Measurements from ENCODE around the gene SERPINA1. TPM values are rescaled to one million over a fixed set of nuclear protein-coding genes. Genes with fewer than 3 reads are reported as not detected.

The SERPINA1 gene
- total RNA-seq, 2 donors from 2014 or later: 185 to 197 TPM

DNA sequence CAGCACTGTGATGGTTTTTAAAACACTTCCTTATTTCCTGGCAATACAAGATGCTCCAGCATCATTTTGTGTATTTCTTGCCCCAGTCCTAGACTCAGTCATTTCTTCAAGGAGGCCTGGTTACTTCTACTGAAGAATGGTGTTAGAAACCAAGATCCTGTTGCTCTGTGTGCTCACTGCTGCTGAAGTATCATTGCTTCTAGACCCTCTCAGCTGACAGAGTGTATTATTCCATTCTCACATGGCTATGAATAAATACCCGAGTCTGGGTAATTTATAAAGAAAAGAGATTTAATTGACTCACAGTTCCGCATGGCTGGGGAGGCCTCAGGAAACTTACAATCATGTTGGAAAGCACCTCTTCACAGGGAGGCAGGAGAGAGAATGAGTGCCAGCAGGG, 50.4 kb downstream of the SERPINA1 start:
- no peak for ATAC-seq

DNA sequence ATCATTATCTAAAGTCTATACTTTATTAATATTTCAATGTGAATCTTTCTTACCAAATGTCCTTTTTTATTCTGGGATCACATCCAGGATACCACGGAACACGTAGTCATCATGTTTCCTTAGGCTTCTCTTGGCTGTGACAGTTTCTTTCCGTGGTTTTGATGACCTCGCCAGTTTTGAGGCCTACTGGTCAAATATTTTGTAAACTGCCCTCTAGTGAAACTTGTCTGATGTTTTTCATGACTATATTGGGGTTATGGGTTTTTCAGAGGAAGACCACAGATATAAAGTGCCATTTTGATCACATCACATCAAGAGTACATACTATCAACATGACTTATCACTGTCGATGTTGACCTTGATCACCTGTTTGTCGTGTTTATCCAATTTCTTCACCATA, 51.1 kb downstream of the SERPINA1 start:
- ATAC-seq: no peak
- DNase-seq: no peak
- intact Hi-C loops (cut with DNase I, micrococcal nuclease): no loop called here

More for the DNA sequence above, 50.4 kb downstream of the SERPINA1 start:
- intact Hi-C loops (cut with DNase I, micrococcal nuclease): no loop called here
- no peak for DNase-seq

DNA sequence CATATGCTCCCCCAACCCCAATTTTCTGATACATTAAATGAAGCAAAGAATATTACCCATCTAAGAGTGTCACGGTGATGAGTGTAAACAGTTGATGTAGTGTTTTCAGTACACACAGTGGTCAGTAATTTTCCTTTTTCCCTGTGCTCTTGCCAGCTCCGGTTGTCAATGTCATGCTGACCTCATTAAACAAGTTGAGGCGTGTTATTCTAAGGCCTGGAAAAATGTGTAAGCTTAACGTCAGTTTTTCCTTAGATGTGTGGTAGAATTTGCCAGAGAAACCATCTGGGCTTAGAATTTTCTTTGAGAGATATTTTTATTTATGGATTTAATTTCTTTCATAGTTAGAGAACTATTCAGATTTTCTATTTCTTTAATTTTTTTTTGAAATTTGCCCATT, 53.5 kb downstream of the SERPINA1 start:
- no peak for DNase-seq
- ATAC-seq: no peak
- intact Hi-C loops (cut with DNase I, micrococcal nuclease): no loop called here

DNA sequence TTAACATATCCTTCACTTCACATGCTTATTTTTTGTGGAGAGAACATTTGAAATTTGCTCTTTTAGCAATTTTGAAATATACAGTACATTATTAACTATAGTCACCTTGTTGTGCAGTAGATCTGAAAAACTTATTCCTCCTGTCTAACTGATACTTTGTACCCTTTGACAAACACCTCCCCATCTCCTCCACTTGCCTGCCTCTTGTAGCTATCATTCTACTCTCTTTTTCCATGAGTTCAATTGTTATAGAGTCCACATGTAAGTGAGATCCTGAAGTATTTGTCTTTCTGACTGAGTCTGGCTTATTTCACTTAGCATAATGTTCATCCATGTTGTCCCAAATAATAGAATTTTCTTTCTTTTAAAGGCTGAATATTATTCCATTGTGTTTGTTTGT, 55.8 kb downstream of the SERPINA1 start:
- ATAC-seq: no peak
- DNase-seq: no peak
- intact Hi-C loops (cut with DNase I, micrococcal nuclease): no loop called here

DNA sequence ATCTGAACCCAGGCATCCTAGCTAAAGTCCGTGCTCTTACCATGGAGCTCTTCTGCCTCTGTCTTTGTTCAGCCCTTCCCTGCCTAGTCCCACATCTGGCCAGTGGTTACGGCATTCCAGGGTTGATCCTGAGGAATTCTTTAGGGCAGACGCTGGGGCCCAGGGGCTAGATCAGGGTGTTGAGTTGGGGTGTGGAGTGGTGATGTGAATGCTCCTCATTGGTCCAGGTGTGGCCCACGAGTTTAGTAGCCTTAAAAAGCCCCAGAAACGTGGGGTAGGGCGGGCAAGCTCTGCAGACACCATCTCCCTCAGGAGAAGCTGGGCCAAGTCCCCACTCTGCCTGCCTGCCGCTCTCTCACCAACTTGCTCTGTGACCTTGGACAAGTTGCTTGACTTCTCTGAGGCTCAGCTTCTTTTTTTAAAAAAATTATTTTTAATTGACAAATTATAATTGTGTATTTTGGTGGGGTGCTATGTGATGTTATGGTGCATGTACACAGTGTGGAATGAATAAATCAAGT, 56.3 kb downstream of the SERPINA1 start:
- intact Hi-C loops (cut with DNase I, micrococcal nuclease): no loop called here
- DNase-seq: no peak
- ATAC-seq: no peak

DNA sequence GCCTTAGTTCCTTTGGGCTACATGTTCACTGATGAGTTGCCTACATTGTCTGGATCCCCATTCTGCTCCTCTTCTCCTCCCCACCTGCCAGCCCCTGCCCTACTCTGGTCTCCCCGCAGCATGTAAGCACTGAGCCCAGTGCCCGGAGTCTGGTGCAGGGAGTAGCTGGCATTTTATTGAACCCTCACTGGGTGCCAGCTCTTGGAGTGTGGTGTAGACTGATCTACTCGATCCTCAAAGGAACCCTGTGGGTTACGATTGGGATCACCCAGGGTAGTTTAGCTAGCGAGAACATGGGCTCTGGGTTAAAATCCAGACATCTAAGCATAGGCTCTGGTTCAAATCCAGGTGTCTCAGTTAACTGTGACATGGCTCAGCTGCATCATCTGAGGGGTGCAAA, 56.9 kb downstream of the SERPINA1 start:
- no peak for ATAC-seq
- intact Hi-C loops (cut with DNase I, micrococcal nuclease): no loop called here

DNA sequence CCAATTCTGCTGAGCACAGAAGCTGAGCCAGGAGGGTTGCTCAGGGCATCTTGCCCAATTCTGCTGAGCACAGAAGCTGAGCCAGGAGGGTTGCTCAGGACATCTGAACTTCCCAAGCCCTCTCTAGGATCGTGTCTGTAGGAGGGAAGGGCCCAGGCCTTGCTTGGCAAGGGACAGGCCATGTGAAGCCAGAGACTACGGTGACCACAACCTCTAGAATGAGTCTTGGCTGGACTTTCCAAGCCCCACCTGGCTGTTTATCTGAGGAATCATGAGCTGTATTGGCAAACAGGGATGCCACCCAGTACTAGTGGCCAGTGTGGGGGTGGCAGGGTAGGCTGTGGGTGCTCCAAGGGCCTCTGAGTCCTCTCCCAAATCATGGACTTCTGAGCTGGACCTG, 57.5 kb downstream of the SERPINA1 start:
- no peak for ATAC-seq
- intact Hi-C loops (cut with DNase I, micrococcal nuclease): no loop called here
- DNase-seq: no peak

More for the DNA sequence above, 56.9 kb downstream of the SERPINA1 start:
- no peak for DNase-seq

DNA sequence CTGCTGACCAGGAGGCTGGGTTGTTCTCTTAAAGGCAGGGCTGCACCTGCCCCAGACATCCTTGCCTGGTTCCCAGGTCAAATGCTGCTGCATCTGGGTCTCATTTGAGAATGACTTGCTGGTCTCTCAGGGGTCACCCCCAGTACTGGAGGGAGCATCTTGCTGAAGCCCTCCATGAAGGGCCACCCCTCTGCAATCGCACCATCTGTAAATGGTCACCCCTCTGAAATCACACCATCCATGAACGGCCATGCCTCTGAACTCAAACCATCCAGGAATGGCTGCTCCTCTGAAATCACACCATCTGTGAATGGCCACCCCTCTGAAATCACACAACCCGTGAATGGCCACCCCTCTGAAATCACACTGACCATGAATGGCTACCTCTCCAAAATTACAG, 58.0 kb downstream of the SERPINA1 start:
- ATAC-seq (no peak), DNase-seq (no peak)
- intact Hi-C loops (cut with DNase I, micrococcal nuclease): no loop called here

DNA sequence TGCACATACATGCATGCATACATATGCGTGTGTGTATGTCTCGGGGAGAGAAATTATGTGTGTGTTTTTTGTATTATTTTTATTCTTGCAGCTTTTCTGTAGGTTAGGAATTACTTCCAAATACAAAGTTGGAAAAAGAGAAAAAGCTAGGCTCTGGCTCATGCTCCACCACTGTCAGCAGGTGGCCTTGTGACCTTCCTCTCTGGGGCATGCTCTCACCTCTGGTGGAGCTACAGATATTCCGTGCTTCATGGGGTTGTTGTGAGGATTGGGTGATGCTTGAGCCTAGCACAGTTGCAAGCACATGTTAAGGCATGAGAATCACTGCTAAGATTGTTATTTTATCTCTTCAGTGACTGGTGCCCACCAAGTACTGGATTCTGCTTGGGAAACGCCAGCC, 58.5 kb downstream of the SERPINA1 start:
- DNase-seq (no peak), ATAC-seq (no peak)

DNA sequence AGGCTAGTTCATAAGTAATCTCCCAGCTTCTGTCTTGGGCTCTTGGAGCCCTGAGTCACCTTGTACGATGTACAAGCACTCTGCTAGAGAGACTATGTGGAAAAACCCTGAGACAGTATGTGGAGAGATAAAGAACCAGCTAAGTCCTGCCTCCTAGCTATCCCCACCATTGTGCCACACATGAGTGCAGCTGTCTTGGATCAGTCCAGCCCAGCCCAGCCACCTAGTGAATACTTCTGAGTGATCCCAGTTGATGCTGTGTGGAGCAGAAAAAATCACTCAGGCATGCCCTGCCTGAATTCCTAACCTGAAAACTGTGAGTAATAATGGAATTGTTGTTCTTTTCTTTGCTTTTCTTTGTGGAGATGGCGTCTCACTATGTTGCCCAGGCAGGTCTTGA, 60.2 kb downstream of the SERPINA1 start:
- no peak for ATAC-seq
- no peak for DNase-seq
- intact Hi-C loops (cut with DNase I, micrococcal nuclease): no loop called here

More for the DNA sequence above, 58.5 kb downstream of the SERPINA1 start:
- intact Hi-C loops (cut with DNase I, micrococcal nuclease): no loop called here

Other genes starting within 250 kb of the SERPINA1 start
- gene PPP4R4, start 214.3 kb downstream of the SERPINA1 start, total RNA-seq: under 1 TPM in 1 of 2 donors, not detected in 1; 0.28 TPM
- gene SERPINA10, start 95.3 kb downstream of the SERPINA1 start, total RNA-seq: under 1 TPM; 0.18 to 0.31 TPM
- gene SERPINA6, start 65.3 kb downstream of the SERPINA1 start, total RNA-seq: 1 to 10 TPM; 1.6 to 1.7 TPM
- not detected for gene SERPINA2, start 21.9 kb downstream of the SERPINA1 start, total RNA-seq
- not detected for gene SERPINA11, start 64.2 kb upstream of the SERPINA1 start, total RNA-seq
- not detected for gene SERPINA9, start 87.6 kb upstream of the SERPINA1 start, total RNA-seq
- gene SERPINA12, start 120.9 kb upstream of the SERPINA1 start, total RNA-seq: not detected
- not detected for gene SERPINA4, start 172.8 kb upstream of the SERPINA1 start, total RNA-seq
- gene SERPINA5, start 192.8 kb upstream of the SERPINA1 start, total RNA-seq: under 1 TPM; 0.46 to 0.75 TPM
- 10 to 100 TPM; 12.2 to 16.9 TPM for gene SERPINA3, start 223.8 kb upstream of the SERPINA1 start, total RNA-seq